Measurements from ENCODE around the gene FAM114A2.

DNA sequence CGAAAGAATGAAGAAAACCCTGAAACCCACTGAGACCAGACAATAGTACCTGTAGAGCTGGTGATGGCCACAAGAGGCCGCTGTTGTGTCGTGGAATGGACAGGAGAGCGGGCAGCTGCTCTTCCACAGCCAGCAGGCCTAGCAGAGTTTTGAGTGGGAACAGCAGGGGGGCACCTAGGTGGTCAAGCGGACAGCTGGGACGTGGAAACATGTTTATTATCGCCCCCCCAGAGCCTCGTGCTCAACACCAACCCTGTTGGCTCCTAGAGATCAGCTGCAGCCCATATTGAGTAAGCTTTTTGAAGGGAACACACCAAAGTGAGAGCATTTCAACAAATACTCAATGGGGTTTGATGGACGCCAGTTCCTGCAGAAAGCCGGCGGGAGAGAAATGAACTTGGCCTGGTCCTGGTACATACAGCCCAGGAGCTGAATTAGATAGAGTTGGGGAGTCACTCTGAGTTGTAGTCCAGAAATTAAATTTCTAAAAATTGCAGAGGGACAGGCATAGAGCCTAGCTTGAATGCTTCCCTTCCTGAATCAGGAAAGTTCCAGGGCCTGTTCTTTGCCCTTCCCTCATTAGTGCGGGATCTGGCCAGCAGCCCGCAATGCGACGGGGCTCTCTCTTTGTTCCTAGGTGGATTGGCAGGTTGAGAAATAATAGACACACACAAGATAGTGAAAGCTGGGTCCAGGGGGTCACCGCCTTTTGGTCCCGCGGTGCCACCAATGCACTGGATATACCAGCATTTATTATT is 33.9 kb upstream of the FAM114A2 start:
- TF ChIP-seq POLR2AphosphoS5 (IDR thresholded peaks at IDR 0.05): no peak
- TF ChIP-seq, protein P1, sequence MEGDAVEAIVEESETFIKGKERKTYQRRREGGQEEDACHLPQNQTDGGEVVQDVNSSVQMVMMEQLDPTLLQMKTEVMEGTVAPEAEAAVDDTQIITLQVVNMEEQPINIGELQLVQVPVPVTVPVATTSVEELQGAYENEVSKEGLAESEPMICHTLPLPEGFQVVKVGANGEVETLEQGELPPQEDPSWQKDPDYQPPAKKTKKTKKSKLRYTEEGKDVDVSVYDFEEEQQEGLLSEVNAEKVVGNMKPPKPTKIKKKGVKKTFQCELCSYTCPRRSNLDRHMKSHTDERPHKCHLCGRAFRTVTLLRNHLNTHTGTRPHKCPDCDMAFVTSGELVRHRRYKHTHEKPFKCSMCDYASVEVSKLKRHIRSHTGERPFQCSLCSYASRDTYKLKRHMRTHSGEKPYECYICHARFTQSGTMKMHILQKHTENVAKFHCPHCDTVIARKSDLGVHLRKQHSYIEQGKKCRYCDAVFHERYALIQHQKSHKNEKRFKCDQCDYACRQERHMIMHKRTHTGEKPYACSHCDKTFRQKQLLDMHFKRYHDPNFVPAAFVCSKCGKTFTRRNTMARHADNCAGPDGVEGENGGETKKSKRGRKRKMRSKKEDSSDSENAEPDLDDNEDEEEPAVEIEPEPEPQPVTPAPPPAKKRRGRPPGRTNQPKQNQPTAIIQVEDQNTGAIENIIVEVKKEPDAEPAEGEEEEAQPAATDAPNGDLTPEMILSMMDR (IDR thresholded peaks at IDR 0.05): peak; percentile 84 to 98 (median 88)
- TF ChIP-seq POLR2A (IDR thresholded peaks at IDR 0.05): no peak
- TF ChIP-seq EP300 (IDR thresholded peaks at IDR 0.05): no peak

All from sigmoid colon (tissue), 4 donors.